AG09319 (cell line): ENCODE results near the gene BOK.

Experiments used
- DNase-seq: peaks from one replicate; pipeline ENCODE4 v3.0.0-alpha.2; 2010; ENCODE audit warnings: low read depth; ENCODE audit errors: extremely low read depth
- TF ChIP-seq, protein P1 (sequence below): IDR thresholded peaks from 2 replicates; pipeline ENCODE4 v1.5.1; 2011; ENCODE audit warnings: low read depth, mild to moderate bottlenecking, inconsistent platforms, low read length, moderate library complexity

BOK gene

DNA sequence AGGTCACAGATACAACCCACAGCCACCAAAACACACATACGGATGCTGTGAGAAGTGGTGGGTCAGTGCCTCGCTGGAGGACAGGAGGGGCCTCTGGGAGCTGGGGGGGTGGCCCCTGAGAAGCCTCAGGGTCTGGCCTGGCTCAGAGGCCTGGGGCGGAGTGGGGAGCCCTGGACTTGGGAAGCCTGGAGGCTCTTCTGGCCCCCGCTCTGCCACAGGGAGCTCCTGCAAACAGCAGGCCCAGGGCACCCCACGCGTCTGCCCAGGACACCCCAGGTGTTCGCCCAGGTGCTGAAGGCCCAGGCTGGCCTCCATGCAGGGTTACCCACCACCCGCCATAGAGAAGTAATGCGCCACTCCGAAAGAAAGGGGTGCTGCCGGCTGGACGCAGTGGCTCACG lies 52.5 kb downstream of the BOK start:
- TF ChIP-seq, protein P1, sequence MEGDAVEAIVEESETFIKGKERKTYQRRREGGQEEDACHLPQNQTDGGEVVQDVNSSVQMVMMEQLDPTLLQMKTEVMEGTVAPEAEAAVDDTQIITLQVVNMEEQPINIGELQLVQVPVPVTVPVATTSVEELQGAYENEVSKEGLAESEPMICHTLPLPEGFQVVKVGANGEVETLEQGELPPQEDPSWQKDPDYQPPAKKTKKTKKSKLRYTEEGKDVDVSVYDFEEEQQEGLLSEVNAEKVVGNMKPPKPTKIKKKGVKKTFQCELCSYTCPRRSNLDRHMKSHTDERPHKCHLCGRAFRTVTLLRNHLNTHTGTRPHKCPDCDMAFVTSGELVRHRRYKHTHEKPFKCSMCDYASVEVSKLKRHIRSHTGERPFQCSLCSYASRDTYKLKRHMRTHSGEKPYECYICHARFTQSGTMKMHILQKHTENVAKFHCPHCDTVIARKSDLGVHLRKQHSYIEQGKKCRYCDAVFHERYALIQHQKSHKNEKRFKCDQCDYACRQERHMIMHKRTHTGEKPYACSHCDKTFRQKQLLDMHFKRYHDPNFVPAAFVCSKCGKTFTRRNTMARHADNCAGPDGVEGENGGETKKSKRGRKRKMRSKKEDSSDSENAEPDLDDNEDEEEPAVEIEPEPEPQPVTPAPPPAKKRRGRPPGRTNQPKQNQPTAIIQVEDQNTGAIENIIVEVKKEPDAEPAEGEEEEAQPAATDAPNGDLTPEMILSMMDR = no peak
- no peak for DNase-seq

DNA sequence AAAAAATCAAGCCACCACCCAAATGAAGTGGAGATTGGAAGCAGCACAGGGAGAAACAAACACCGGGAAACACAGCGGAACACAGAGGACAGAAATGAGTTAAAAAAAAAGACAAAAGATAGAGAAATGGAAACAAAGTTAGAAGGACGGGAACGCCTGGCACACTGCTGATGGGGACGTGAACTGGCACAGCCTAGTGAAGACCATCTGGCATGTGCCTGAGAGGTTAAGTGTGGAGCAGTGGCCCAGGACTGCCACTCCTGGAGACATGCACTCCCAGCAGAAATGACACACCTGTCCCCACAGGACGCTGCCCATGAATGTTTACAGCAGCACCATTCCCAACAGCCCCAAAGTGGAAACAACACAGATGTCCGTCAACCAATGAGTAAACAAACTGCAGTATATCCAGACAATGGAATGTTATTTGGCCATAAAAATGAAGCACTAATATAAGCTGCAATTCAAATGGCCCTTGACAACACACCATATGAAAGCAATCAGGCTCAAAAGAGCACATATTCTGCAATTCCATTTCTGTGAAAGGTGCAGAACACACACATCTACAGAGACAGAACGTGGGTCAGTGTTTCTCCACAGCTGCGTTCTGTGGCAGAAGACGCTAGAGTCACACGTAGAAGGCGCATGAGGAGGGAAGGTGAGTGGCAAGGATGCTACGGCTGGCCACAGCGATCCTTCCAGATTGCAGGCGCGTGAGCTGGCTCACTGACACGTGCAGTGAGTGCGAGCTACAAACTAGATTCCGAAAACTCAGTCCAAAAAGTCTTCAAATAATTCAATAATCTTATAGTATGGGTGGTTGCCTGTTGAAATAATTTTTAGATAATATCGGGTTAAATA lies 53.8 kb downstream of the BOK start:
- peak; percentile 43 for DNase-seq
- TF ChIP-seq, protein P1 = no peak

DNA sequence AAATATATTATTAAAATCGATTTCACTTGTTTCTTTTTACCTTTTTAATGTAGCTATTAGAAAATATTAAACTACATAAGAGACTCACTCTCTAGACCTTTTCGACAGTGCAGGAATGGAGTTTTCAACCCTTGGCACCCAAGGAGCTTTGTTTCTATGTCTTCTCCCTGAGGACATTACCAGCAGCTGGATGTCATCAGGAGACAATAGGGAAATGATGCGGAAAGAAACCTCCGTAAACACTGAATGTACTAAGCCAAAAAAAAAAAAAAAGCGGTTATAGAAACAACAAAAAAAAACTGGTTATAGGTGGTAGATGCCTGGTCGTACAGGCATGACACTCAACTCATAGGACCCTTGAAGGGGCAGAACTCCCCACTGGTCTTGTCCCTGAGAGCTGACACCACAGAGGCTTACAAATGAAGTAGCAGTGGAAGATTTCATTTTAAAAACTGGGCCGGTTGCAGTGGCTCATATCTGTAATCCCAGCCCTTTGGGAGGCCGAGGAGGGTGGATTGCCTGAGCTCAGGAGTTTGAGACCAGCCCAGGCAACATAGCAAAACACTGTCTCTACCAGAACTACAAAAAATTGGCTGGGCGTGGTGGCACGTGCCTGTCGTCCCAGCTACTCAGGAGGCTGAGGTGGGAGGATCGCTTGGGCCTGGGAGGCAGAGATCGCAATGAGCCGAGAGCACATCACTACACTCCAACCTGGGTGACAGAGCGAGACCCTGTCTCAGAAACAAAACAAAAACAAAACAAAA lies 54.7 kb downstream of the BOK start:
- DNase-seq = no peak
- TF ChIP-seq, protein P1 = no peak

DNA sequence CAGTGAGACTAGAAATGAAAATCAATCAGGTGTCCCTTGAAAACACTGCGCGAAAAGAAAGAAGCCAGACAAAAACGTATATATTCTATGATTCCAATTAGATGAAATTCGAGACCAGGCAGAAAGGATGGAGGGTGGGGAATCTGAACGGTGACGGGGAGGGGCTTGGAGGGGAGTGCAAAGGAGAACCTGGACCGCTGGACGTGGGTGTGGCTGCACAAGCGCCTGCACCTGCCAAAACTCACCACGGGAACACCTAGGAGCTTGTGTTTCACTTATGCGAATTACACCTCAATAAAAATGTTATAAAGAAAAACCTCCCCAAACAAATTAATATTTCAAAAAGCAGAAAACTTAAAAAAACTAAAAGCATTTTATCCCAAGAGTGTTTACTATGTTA lies 56.5 kb downstream of the BOK start:
- TF ChIP-seq, protein P1 = no peak
- no peak for DNase-seq

DNA sequence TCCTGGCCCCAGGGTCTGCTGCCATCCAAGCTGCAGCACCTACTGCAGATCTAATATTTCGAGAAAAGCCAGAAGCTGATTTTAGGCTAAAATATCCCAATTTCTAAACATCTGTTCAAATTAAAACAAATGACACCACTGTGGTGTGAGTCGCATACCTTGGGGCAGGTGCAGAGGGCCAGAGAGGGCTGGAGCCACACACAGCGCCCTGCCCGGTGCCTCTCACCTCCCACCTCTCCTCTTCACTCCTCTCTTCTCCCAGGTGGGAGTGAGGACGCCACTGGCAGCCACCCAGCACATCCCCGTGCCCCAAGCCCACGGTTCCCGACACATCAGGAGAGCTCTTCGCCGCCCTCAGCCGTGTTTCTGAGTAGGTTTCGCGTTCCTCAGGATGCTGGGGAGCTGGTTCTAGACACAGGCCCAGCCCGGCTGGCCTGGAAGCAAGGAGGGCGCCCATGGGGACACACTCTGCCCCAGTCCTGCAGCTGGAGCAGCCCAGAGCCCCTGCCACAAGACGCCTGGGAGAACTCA lies 57.0 kb downstream of the BOK start:
- no peak for DNase-seq
- TF ChIP-seq, protein P1 = no peak

DNA sequence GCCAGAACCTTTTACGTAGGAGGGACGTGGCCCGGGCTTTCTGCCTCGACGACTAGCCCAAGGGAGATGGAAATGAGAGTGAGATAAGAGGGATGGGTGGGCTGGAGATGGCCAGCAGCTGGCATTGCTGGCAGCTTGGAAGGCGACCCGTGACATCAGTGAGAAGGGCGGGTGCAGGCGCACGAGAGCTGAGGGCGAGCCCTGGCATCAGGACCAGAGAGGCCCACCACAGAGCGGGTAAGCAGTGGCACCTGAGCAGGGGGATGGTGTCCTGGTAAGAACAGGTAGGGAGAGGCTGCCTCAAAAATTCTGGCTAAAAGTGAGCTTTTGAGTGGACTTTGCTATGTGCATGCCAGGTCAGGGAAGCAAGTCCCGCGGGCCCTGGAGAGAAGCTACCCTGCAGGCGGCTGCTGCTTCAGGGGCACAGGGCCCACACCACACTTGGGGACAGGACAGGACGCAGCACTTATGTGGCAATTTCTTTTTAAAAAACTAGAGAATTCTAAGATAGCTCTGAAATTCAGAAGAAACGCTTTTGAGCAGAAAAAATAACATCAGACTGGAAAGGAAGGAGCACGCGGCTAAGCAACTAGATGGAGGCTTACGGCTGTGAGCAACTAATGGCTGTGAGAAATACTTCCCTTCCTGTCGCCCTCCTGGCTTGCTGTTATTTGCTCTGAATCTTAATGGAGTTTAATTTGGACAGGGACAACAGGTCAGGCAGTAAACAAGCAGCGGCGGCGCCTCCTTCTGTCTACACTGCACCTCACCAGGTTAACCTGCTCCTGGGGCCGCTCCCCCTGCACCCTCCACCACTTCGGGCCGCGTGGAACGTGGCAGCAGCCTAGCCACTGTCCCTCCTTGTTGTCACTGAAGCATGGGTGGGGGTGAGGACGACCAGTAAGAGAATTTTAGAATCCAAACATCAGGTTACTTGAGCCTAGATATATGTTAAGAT lies 57.9 kb downstream of the BOK start:
- no peak for DNase-seq
- TF ChIP-seq, protein P1 = no peak
